Neuronal stem cell (in vitro differentiated cells): ENCODE measurements around the gene PDE9A.

ENCODE experiments used
- DNase-seq: peaks from one replicate; pipeline ENCODE4 v3.0.0-alpha.2; 2013; ENCODE audit warnings: low spot score
- H2AFZ ChIP-seq: one replicate; pipeline ENCODE4 v1.6.1; 2013; ENCODE audit warnings: mild to moderate bottlenecking, low read length, inconsistent platforms
- H2AK5ac ChIP-seq: 2 replicates; pipeline ENCODE4 v1.6.1; 2013; ENCODE audit warnings: low read depth, mild to moderate bottlenecking, inconsistent platforms, low read length, moderate library complexity, mixed read lengths
- H2BK120ac ChIP-seq: 2 replicates; pipeline ENCODE4 v1.6.1; 2013; ENCODE audit warnings: low read depth, mild to moderate bottlenecking, inconsistent platforms, low read length, moderate library complexity, mixed read lengths
- H2BK12ac ChIP-seq: one replicate; pipeline ENCODE4 v1.6.1; 2013; ENCODE audit warnings: low read length, inconsistent platforms
- H2BK15ac ChIP-seq: 2 replicates; pipeline ENCODE4 v1.6.1; 2013; ENCODE audit warnings: mild to moderate bottlenecking, low read length, inconsistent platforms, mixed read lengths
- H2BK5ac ChIP-seq: one replicate; pipeline ENCODE4 v1.6.1; 2013; ENCODE audit warnings: inconsistent platforms, mild to moderate bottlenecking, low read length, moderate library complexity
- H3K14ac ChIP-seq: one replicate; pipeline ENCODE4 v1.6.1; 2013; ENCODE audit warnings: low read length, inconsistent platforms
- H3K18ac ChIP-seq: 2 replicates; pipeline ENCODE4 v1.6.1; 2013; ENCODE audit warnings: low read length, inconsistent platforms
- H3K23ac ChIP-seq: 2 replicates; pipeline ENCODE4 v1.6.1; 2013; ENCODE audit warnings: low read depth, mild to moderate bottlenecking, mixed read lengths, low read length, inconsistent platforms; ENCODE audit not compliant: poor library complexity
- H3K27ac ChIP-seq: replicated peaks from 3 replicates; pipeline ENCODE4 v1.5.1; 2013; ENCODE audit warnings: low read length, inconsistent platforms
- H3K27me3 ChIP-seq, 3 experiments: 2 replicates each; pipeline ENCODE4 v1.6.1; 2013; ENCODE audit warnings: low read length in 3 of 3, mild to moderate bottlenecking in 2 of 3, inconsistent platforms in 1 of 3, low read depth in 1 of 3, mixed read lengths in 1 of 3, moderate library complexity in 1 of 3; ENCODE audit not compliant: control insufficient read depth in 3 of 3, insufficient read depth in 3 of 3
- H3K36me3 ChIP-seq, 2 donors: replicated peaks in 1 of 2; 2 replicates each; pipeline ENCODE4 v1.6.1; 2013; ENCODE audit warnings: low read length in 2 of 2; ENCODE audit not compliant: control insufficient read depth in 2 of 2, insufficient read depth in 2 of 2
- H3K4ac ChIP-seq: 2 replicates; pipeline ENCODE4 v1.6.1; 2013; ENCODE audit warnings: inconsistent platforms, mild to moderate bottlenecking, low read length, moderate library complexity
- H3K4me1 ChIP-seq, 2 donors: 1 replicate in 1 of 2; 2 replicates in 1 of 2; pipeline ENCODE4 v1.6.1; 2013; ENCODE audit warnings: low read length in 2 of 2, low read depth in 1 of 2; ENCODE audit not compliant: control insufficient read depth in 2 of 2, insufficient read depth in 1 of 2
- H3K4me2 ChIP-seq: one replicate; pipeline ENCODE4 v1.6.1; 2013; ENCODE audit warnings: mild to moderate bottlenecking, low read length, inconsistent platforms; ENCODE audit not compliant: insufficient read depth, poor library complexity, severe bottlenecking
- H3K4me3 ChIP-seq, 2 donors: 2 replicates each; pipeline ENCODE4 v1.5.1; 2013; ENCODE audit warnings: low read length in 2 of 2, mild to moderate bottlenecking in 2 of 2, inconsistent platforms in 1 of 2, moderate library complexity in 1 of 2
- H3K79me1 ChIP-seq: one replicate; pipeline ENCODE4 v1.6.1; 2013; ENCODE audit warnings: low read depth, mild to moderate bottlenecking, inconsistent platforms, low read length, moderate library complexity
- H3K9ac ChIP-seq: one replicate; pipeline ENCODE4 v1.6.1; 2013; ENCODE audit warnings: mild to moderate bottlenecking, low read depth, low read length, inconsistent platforms; ENCODE audit not compliant: poor library complexity
- H3K9me3 ChIP-seq, 2 donors: replicated peaks in 1 of 2; 2 replicates each; pipeline versions ENCODE3 to v1.6.1; 2013; ENCODE audit warnings: low read length in 2 of 2, mild to moderate bottlenecking in 2 of 2, inconsistent platforms in 1 of 2, low read depth in 1 of 2, mixed read lengths in 1 of 2, moderate library complexity in 1 of 2; ENCODE audit not compliant: control insufficient read depth in 2 of 2, insufficient read depth in 1 of 2
- H4K8ac ChIP-seq: one replicate; pipeline ENCODE4 v1.6.1; 2013; ENCODE audit warnings: low read depth, mild to moderate bottlenecking, inconsistent platforms, low read length, moderate library complexity
- H4K91ac ChIP-seq: one replicate; pipeline ENCODE4 v1.6.1; 2013; ENCODE audit warnings: low read length, low read depth, mild to moderate bottlenecking, inconsistent platforms; ENCODE audit not compliant: poor library complexity
- WGBS, 2 donors: extraction: QIAGEN DNeasy Blood & Tissue Kit; methylation state at CpG; one replicate each; pipeline ENCODE4 v1.1.7; 2013; ENCODE audit warnings: missing lambda C conversion rate in 2 of 2, mixed read lengths in 1 of 2; ENCODE audit not compliant: insufficient read length in 2 of 2, insufficient replicate concordance in 1 of 2; ENCODE audit errors: extremely low coverage in 2 of 2; 5-methylcytosine and 5-hydroxymethylcytosine counted together

The PDE9A gene

DNA sequence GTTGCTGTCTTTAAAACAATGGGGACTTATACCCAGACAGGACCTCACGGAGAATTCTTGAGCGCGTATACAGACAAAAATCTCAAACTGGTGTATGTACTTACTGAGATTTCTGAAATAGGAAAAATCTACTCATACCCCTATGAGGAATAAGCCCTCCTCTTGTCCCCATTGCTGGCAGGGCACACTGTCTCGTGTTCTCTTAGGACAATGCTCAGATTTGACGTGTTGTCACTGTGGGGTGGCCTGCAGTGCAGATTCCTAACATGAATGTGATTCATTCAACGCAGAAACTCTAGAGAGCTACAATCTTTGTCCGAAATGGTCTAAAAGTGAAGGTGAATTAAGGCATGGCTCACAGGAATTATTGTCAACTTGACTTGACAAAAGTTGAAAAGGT, 31.1 kb upstream of the PDE9A start:
- Histone ChIP-seq H2BK15ac (no peak overlapping the region), H4K8ac (no peak overlapping the region), H2BK120ac (no peak overlapping the region), H3K4me2 (no peak overlapping the region), H3K23ac (no peak overlapping the region), H3K27ac (no peak overlapping the region), H4K91ac (no peak overlapping the region), H3K36me3 (no peaks in the 10 kb centered on the region), H2AK5ac (no peak overlapping the region), H2BK5ac (no peak overlapping the region), H3K18ac (no peak overlapping the region), H3K9ac (no peak overlapping the region), H3K4me1 (peaks cover 7 to 15% of the 10 kb centered on the region in 2 donors), H3K14ac (no peak overlapping the region), H2BK12ac (no peak overlapping the region), H2AFZ (no peak overlapping the region), H3K27me3 (peaks cover 0 to 55% (median 0%) of the 10 kb centered on the region in 3 experiments), H3K4me3 (no peak overlapping the region), H3K9me3 (no peaks in the 10 kb centered on the region), H3K4ac (no peak overlapping the region), H3K79me1 (no peaks in the 10 kb centered on the region)
- DNase-seq, result no peak
- WGBS, 2 donors, result no CpG with 5 or more reads among the region's 7 CpGs

DNA sequence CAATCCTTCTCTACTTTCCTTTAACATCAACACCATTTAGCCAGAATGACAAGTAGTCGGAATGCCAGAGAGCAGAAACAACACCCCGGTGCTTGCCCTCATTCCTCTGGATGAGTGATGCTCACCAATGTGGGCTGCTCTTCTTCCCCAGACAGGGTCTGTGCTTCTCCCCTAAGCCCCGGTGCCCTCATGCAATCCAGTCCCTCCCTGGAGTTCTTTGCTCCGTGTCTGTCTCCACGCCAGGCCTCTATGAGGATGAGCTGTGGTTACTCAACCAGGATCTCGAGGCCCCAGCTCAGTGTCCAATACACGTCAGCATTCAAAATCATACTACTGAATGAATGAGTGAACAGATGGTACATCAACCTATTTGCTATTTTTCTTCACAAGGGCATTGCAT, 29.7 kb upstream of the PDE9A start:
- Histone ChIP-seq H2BK12ac (no peak overlapping the region), H4K91ac (no peak overlapping the region), H2BK15ac (no peak overlapping the region), H3K79me1 (no peaks in the 10 kb centered on the region), H2BK5ac (no peak overlapping the region), H3K36me3 (no peaks in the 10 kb centered on the region), H3K4me3 (no peak overlapping the region), H4K8ac (no peak overlapping the region), H2BK120ac (no peak overlapping the region), H3K9me3 (no peaks in the 10 kb centered on the region), H2AK5ac (no peak overlapping the region), H3K27me3 (peaks cover 0 to 57% (median 0%) of the 10 kb centered on the region in 3 experiments), H3K4me2 (no peak overlapping the region), H3K4ac (no peak overlapping the region), H3K14ac (no peak overlapping the region), H2AFZ (no peak overlapping the region), H3K4me1 (peaks cover 7 to 15% of the 10 kb centered on the region in 2 donors), H3K27ac (no peak overlapping the region), H3K9ac (no peak overlapping the region), H3K18ac (no peak overlapping the region), H3K23ac (no peak overlapping the region)
- no CpG with 5 or more reads among the region's 7 CpGs for WGBS, 2 donors
- no peak for DNase-seq

DNA sequence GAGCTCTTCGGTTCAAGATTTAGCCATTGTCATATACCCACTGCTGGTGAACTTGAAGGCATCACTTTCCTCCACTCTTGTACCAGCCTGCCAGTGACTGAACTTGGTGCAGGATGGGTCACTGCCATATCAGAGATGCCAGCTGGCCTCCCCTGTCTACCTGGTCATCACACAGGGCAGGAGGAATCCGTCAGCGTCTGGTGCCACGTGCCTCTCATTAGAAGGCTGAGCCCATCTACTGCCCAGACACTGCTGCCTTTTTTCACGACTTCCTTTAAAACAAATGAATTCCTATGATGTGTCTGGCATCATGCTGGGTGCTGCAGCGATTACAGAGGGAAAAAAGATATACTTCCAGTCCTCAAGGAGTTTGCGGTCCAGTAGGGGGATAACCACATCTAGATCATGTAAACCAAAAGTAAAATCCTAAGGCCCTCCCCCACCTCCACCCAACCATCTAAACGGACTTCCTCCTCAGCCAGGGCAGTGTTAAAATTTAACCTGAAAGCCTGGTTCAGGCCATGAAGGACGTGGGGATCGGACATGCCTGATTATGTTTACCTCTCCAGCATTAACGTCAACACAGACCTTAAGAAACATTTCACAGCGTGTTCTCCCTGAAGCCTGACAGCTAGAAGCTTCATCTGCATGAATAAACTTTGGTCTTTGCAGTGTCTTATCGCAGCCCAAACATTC, 29.2 kb upstream of the PDE9A start:
- no peak overlapping the region for H3K18ac ChIP-seq
- no peak overlapping the region for H4K8ac ChIP-seq
- no peaks in the 10 kb centered on the region for H3K79me1 ChIP-seq
- H3K36me3 ChIP-seq, result no peaks in the 10 kb centered on the region
- no peak overlapping the region for H3K4me2 ChIP-seq
- H3K27me3 ChIP-seq, result peaks cover 0 to 51% (median 0%) of the 10 kb centered on the region in 3 experiments
- H2AFZ ChIP-seq, result no peak overlapping the region
- no CpG with 5 or more reads among the region's 13 CpGs for WGBS, 2 donors
- no peak overlapping the region for H3K9ac ChIP-seq
- DNase-seq, result no peak
- no peak overlapping the region for H2AK5ac ChIP-seq
- H3K23ac ChIP-seq, result no peak overlapping the region
- no peak overlapping the region for H2BK120ac ChIP-seq
- no peak overlapping the region for H3K14ac ChIP-seq
- H3K9me3 ChIP-seq, result no peaks in the 10 kb centered on the region
- no peak overlapping the region for H3K27ac ChIP-seq
- H3K4me3 ChIP-seq, result no peak overlapping the region
- no peak overlapping the region for H4K91ac ChIP-seq
- H3K4ac ChIP-seq, result no peak overlapping the region
- no peak overlapping the region for H2BK5ac ChIP-seq
- no peak overlapping the region for H2BK15ac ChIP-seq
- no peak overlapping the region for H2BK12ac ChIP-seq
- H3K4me1 ChIP-seq, result peaks cover 7 to 15% of the 10 kb centered on the region in 2 donors

DNA sequence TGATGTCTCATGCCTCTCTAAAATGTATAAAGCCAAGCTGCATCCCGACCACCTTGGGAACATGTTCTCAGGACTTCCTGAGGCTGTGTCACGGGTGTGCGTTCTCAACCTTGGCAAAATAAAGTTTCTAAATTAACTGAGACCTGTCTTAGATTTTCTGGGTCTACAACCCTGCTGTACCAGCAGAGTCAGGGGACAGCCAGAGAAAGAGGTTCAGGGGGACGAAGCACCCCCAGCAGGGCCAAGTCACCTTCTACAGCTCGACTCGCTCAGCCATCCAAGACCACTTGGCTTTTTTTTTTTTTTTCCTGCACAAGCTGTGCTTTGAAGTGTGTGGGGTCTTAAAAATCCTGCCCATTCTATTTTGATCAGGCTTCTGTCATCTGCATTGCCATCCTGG, 28.5 kb upstream of the PDE9A start:
- H3K4ac ChIP-seq, result no peak overlapping the region
- H3K4me1 ChIP-seq, result peaks cover 7 to 15% of the 10 kb centered on the region in 2 donors
- H2BK12ac ChIP-seq, result no peak overlapping the region
- H3K9ac ChIP-seq, result no peak overlapping the region
- no CpG with 5 or more reads among the region's 6 CpGs for WGBS, 2 donors
- H3K36me3 ChIP-seq, result no peaks in the 10 kb centered on the region
- no peak overlapping the region for H3K4me2 ChIP-seq
- peaks cover 0 to 47% (median 0%) of the 10 kb centered on the region in 3 experiments for H3K27me3 ChIP-seq
- no peak overlapping the region for H2BK15ac ChIP-seq
- H2AFZ ChIP-seq, result no peak overlapping the region
- no peaks in the 10 kb centered on the region for H3K79me1 ChIP-seq
- H3K23ac ChIP-seq, result no peak overlapping the region
- no peaks in the 10 kb centered on the region for H3K9me3 ChIP-seq
- H4K91ac ChIP-seq, result no peak overlapping the region
- H3K27ac ChIP-seq, result no peak overlapping the region
- H4K8ac ChIP-seq, result no peak overlapping the region
- no peak for DNase-seq
- H3K18ac ChIP-seq, result no peak overlapping the region
- H3K14ac ChIP-seq, result no peak overlapping the region
- no peak overlapping the region for H3K4me3 ChIP-seq
- H2BK120ac ChIP-seq, result no peak overlapping the region
- no peak overlapping the region for H2AK5ac ChIP-seq
- H2BK5ac ChIP-seq, result no peak overlapping the region
